Skin epidermis (tissue), 12 donors: ENCODE measurements around the gene ZNF816.
"Not testable (repeated sequence)": the region's sequence is repeated elsewhere in the genome, so short reads cannot be mapped to it uniquely, and the experiment has no call there.

ENCODE experiments used
- H3K27ac ChIP-seq, 21 experiments: fragments of 200-600 bp; sonication (generic) in 11 of 21; one replicate each; pipeline ENCODE4 v1.5.0; 2020; ENCODE audit warnings: mild to moderate bottlenecking in 3 of 21, inconsistent platforms in 2 of 21, moderate library complexity in 2 of 21
- H3K4me3 ChIP-seq, 7 experiments: fragments of 200-600 bp; sonication (generic) in 2 of 7; one replicate each; pipeline ENCODE4 v1.5.0; 2020; ENCODE audit warnings: inconsistent platforms in 2 of 7, mild to moderate bottlenecking in 2 of 7, moderate library complexity in 1 of 7

The ZNF816 gene

DNA sequence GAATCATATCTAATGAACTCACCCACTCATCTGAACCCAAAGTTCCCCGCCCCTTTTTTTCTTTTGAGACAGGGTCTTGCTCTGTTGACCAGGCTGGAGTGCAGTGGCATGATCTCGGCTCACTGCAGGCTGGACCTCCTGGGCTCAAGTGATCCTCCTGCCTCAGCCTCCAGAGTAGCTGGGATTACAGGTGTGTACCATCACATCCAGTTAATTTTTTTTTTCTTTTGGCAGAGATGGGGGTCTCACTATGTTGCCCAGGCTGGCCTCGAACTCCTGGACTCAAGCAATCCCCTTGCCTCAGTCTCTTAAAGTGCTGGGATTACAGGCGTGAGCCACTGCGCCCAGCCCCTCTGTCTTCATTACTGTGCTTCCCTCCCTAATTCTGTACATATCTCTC lies 21.8 kb downstream of the ZNF816 start:
- not testable (repeated sequence) for H3K27ac ChIP-seq
- peak overlapping the region in 1 of 7 experiments; percentile 68 for H3K4me3 ChIP-seq

DNA sequence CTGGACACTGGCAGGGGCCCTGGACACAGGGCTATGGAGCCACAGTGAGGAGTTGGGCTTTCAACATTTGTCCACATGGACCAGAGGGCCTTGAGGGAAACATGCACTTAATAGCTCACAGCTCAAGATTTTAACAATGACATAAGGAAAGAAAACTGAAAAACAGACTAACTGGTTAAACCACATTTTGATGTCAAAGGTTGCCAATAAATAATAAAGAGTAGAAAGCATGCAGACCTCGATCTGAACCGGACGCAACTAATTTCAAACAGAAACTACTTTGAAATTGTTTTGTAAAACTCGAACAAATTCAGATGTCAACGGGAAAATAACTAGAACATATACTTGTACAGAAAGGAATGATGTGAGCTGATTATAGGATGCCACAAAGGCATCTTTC lies 23.9 kb downstream of the ZNF816 start:
- Histone ChIP-seq H3K4me3 (no peak overlapping the region), H3K27ac (no peak overlapping the region)

DNA sequence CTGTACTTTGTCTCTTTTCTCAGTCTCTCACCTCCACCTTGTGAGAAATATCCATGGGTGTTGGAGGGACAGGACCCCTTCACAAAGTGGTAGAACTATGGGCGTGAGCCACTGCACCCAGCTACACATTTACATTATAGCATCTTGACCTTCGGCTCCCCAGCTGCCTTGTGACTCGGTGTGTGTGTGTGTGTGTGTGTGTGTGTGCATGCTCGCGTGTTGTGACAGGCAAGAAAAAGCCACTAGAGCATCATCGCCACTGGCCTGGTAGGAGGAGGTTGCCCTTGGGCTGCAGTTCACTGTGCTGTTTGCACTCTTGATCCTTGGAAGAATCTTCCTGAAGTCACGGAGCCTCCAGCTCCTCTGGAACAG lies 25.7 kb downstream of the ZNF816 start:
- Histone ChIP-seq H3K27ac (no peak overlapping the region), H3K4me3 (no peak overlapping the region)

DNA sequence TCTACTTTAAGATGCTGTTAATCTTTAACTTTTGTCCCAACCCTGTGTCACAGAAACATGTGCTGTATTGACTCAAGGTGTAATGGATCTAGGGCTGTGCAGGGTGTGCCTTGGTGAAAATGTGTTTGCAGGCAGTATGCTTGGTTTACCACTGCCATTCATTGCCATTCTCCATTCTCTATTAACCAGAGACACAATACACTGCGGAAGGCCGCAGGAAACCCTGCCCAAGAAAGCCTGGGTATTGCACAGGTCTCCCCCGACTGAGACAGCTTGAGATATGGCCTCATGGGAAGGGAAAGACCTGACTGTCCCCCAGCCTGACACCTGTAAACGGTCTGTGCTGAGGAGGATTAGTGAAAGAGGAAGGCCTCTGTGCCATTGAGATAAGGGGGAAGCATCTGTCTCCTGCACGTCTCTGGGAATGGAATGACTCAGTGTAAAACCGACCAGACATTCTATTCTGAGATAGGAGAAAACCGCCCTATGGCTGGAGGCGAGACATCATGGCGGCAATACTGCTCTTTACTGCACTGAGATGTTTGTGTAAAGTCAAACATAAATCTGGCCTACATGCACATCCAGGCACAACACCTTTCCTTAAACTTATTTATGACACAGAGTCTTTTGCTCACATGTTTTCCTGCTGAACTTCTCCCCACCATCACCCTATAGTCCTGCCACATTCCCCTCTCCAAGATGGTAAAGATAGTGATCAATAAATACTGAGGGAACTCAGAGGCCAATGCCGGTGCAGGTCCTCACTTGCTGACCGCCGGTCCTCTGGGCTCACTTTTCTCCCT lies 26.3 kb downstream of the ZNF816 start:
- H3K4me3 ChIP-seq: no peak overlapping the region
- H3K27ac ChIP-seq: peak overlapping the region in 1 of 21 experiments; percentile 35

DNA sequence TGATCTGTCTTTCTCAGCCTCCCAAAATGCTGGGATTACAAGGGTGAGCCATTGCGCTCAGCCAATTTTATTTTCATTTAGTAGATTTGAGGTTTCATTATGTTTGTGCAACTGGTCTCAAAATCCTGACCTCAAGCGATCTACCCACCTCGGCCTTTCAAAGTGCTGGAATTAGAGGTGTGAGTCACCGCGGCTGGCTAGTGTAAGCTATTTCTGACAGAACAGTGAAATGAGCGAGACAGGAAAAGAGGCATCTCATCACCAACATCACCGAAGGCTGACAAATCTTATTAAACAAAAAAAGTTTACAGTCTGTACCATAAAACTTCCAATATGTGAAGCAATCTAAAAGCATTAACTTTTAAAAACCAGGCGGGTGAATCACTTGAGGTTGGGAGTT lies 27.2 kb downstream of the ZNF816 start:
- Histone ChIP-seq H3K27ac (no peak overlapping the region), H3K4me3 (no peak overlapping the region)

DNA sequence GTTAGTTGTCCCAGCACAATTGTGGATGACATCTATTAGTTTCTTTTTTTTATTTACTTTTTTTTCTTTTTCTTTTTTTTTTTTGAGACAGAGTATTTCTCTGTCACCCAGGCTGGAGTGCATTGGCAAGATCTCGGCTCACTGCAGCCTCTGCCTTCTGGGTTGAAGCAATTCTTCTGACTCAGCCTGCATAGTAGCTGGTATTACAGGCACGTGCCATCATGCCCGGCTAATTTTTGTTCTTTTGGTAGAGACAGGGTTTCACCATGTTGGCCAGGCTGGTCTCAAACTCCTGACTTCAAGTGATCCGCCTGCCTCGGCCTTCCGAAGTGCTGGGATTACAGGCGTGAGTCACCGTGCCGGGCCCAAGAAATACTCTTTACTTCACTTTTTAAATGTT lies 38.0 kb downstream of the ZNF816 start:
- H3K4me3 ChIP-seq, H3K27ac ChIP-seq: not testable (repeated sequence)

DNA sequence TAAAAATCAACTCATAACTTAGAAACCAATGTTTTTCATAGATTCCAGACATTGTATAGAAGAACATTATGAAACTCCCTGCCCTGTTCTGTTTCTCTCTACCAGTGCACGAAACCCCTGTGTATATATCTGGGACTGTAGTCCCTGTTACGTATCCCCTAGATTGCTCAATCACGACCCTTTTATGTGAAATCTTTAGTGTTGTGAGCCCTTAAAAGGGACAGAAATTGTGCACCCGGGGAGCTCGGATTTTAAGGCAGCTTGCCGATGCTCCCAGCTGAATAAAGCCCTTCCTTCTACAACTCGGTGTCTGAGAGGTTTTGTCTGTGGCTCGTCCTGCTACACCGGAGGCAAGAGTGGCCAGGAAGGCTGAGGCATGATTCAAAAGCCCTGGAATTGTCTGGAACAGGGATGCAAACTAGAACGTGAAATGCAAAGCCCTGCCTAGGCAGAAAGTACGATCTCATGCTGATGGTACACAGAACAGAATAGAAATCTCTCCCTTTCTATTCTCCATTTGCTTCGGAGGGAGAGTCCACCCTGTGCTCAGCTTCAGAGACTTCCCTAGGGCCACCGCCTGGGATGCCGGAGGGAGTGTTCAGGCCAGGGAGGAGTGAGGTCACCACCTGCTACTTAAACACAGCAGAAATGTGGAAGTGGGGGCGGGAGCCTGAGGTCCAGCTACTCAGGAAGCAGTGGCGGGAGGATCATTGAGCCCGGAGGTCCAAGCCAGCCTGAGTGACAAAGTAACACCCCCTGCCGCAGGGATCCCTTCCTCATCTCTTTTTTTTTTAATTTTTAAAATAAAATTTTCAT lies 38.7 kb downstream of the ZNF816 start:
- peak overlapping the region; percentile 48 to 63 (median 58) for H3K4me3 ChIP-seq
- peak overlapping the region in 20 of 21 experiments; percentile 6 to 91 (median 84) for H3K27ac ChIP-seq

DNA sequence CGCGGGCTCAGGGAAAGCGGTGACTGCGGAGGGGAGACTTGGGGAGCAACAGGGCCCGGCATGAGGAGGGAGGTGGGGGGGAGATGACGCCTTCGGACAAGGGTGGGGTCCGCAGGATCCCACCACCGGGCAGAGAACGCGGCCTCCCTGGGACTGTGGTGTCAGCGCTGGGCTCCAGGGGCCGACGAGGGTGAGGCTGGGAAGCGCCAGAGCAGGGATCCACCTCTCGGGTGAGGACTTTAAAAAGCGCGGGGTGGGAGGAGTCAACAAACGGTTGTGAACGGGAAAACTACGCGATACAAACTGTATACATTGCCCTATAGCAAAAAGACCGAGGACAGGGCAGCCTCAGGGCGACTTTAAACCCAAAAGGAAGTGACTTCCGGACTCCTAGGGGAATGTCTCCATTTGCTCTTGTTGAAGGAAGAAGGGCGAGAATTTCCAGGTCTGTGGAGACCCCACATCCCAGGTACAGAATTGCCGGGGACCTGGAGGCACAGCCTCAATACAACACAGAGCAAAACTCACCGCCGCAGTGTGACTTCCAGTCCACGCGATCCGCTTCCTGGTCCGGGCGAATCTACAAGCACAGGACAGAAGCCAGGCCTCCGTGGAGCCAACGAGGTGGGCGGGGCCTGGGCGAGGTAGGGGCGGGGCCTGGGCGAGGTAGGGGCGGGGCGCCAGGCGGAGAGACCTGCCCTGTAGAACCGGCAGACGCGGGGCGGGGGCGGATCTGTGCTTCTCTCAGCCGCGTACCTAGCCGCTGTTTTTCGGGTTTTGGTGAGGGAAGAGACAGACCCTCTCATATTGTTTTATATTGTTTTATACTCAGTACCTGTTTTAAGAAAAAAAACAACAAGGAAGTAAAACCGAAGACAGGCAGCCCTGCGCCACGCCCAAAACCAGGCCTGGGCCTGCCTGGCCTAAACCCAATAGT lies 39.6 kb downstream of the ZNF816 start, which contains the start of gene ZNF888:
ZNF888 (minus strand) TSS at position 588 of the 937 bp plus-strand sequence. CDS start 5,555 bp downstream, outside the sequence.
- peak within 1 kb of the TSS; percentile 48 to 63 (median 58) for H3K4me3 ChIP-seq
- peak within 1 kb of the TSS; percentile 70 to 91 (median 85) for H3K27ac ChIP-seq

DNA sequence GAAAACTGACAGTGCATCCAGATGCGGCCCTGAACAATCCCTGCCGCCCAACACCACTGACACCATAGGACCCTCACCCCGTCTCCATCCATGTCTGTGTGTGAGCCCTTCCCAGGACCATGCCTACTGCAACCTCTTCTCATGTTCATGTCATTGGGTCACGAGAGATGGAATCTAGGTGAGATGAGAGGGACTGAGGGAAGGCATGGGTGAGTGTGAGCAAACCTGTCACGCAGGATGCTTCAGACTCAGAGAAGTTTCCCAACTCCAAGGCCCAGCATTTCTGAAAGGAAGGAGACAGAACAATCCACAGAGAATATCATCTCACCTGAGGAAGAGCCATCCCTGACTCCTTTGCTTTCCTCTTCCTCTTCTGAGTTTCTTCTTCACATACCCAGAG lies 45.1 kb downstream of the ZNF816 start:
- Histone ChIP-seq H3K4me3 (no peak overlapping the region), H3K27ac (no peak overlapping the region)

DNA sequence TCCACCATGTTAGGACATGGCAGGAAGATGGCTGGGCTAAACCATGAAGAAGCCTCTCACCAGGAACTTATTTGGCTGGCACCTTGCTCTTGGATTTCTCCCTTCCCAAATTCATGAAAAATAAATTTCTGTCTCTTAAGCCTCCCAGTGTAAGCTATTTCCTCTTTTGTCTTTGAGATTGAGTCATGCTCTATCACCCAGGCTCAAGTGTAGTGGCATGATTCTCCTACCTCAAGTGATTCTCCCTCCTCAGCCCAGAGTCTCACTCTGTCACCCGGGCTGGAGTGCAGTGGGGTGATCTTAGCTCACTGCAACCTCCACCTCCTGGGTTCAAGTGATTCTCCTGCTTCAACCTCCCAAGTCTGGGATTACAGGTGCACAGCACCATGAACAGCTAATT lies 52.0 kb downstream of the ZNF816 start:
- Histone ChIP-seq H3K4me3 (no peak overlapping the region), H3K27ac (no peak overlapping the region)

DNA sequence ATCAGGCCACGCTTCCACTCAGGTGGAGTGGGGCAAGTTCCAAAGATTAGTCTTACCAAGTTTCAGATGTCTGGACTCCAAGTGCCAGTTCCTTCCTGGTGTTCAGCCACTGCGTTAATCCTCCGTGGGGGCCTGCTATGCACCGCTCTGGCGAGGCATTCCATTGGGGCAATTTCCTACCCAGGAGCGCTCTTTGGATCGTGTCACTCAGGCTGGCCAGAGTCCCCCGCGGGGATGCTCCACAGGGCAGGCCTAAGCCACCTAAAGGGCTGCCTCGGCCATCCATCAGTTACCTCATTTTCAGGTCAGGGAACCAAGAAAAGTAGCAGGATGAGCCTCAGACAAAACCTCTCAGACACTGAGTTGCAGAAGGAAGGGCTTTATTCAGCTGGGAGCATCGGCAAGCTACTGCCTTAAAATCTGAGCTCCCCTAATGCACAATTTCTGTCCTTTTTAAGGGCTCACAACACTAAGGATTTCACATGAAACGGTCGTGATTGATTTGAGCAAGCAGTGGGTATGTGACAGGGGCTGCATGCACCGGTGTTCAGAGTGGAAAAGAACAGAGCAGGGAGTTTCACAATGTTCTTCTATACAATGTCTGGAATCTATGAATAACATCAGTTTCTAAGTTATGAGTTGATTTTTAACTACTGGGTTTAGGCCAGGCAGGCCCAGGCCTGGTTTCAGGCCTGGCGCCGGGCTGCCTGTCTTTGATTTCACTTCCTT lies 58.5 kb downstream of the ZNF816 start:
- H3K4me3 ChIP-seq, H3K27ac ChIP-seq: not testable (repeated sequence)

DNA sequence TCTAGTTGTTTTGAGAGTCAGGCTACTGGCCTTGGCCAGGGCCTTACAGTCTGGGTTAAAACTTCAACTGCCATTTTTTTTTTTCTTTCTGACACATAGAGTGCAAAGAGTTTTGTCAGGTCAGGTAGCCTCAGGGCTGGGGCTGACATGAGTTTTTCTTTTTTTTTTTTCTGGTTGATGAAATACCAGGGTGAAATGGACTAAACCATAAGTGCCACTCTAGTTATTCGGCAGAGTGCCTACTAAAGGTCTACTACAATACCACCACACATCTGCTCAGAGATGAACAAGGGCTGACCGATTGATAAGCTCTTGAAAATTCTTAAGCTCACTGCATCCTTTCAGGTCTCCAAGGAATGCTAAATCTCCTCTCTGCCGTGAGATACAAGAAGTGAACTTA lies 60.8 kb downstream of the ZNF816 start:
- H3K27ac ChIP-seq: no peak overlapping the region
- H3K4me3 ChIP-seq: no peak overlapping the region
